ENCODE results near the gene HFM1.

Gene HFM1

GRCh38 chr1:91406773-91407389, 2.2 kb upstream of the HFM1 start:
- no peaks in the 10 kb centered on the region for H3K79me1 ChIP-seq (ENCODE audit: low read depth, low read length)
- no peak overlapping the region for H3K23ac ChIP-seq (ENCODE audit: low read depth, low read length, poor library complexity)
- H2BK120ac ChIP-seq (ENCODE audit: low read depth, low read length) = no peak overlapping the region
- H3K4me1 ChIP-seq (ENCODE audit: control insufficient read depth in 2 of 2, insufficient read depth in 1 of 2, low read depth in 1 of 2, low read length in 2 of 2) = peaks cover 0 to 9% of the 10 kb centered on the region in 2 donors
- no peak overlapping the region for H3K4ac ChIP-seq (ENCODE audit: low read length)
- no peak overlapping the region for H4K91ac ChIP-seq (ENCODE audit: low read depth, low read length, poor library complexity)
- no peak overlapping the region for H2AK5ac ChIP-seq (ENCODE audit: low read depth, low read length)
- H2BK5ac ChIP-seq (ENCODE audit: low read length) = no peak overlapping the region
- H3K27ac ChIP-seq (replicated peaks; ENCODE audit: low read length) = no peak overlapping the region
- WGBS, 2 donors (ENCODE audit: extremely low coverage in 2 of 2, insufficient read length in 2 of 2, insufficient replicate concordance in 1 of 2) = no CpG with 5 or more reads among the region's 7 CpGs
- H3K4me3 ChIP-seq (ENCODE audit: low read length in 2 of 2) = no peak overlapping the region
- no peak overlapping the region for H3K14ac ChIP-seq (ENCODE audit: low read length)
- H2BK15ac ChIP-seq (ENCODE audit: low read length) = no peak overlapping the region
- H2BK12ac ChIP-seq (ENCODE audit: low read length) = no peak overlapping the region
- no peak overlapping the region for H2AFZ ChIP-seq (ENCODE audit: low read length)
- DNase-seq (ENCODE audit: low spot score) = no peak
- no peak overlapping the region for H4K8ac ChIP-seq (ENCODE audit: low read depth, low read length)
- H3K36me3 ChIP-seq (replicated peaks in 1 of 2; ENCODE audit: control insufficient read depth in 2 of 2, insufficient read depth in 2 of 2, low read length in 2 of 2) = no peaks in the 10 kb centered on the region
- no peaks in the 10 kb centered on the region for H3K9me3 ChIP-seq (replicated peaks in 1 of 2; ENCODE audit: control insufficient read depth in 2 of 2, insufficient read depth in 1 of 2, low read depth in 1 of 2, low read length in 2 of 2)
- no peak overlapping the region for H3K18ac ChIP-seq (ENCODE audit: low read length)
- no peak overlapping the region for H3K9ac ChIP-seq (ENCODE audit: low read depth, low read length, poor library complexity)
- H3K4me2 ChIP-seq (ENCODE audit: insufficient read depth, low read length, poor library complexity, severe bottlenecking) = no peak overlapping the region
- H3K27me3 ChIP-seq (ENCODE audit: control insufficient read depth in 3 of 3, insufficient read depth in 3 of 3, low read depth in 1 of 3, low read length in 3 of 3) = peaks cover 0 to 18% (median 0%) of the 10 kb centered on the region in 3 experiments

DNA sequence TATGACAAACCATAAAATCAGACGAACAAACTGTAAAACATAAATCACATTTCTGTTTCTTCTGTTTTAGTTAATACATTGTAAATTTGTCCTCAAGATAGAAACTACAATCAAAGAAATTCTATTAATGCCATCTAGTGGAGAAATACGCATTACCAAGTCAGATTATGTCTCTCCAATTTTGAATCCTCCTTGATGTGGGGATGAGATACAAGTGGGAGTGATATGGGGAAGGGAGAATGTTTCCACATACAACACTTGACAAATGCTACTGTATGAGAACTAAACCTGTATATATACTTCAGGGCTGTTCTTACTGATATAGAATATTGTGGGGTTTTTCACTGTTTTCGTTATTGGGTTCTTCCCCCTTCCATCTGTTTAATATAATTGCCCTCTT, 2.6 kb downstream of the HFM1 start:
- Histone ChIP-seq H3K4me2 (ENCODE audit: insufficient read depth, low read length, poor library complexity, severe bottlenecking) (no peak overlapping the region), H3K4me3 (ENCODE audit: low read length in 2 of 2) (no peak overlapping the region), H3K23ac (ENCODE audit: low read depth, low read length, poor library complexity) (no peak overlapping the region), H3K27me3 (ENCODE audit: control insufficient read depth in 3 of 3, insufficient read depth in 3 of 3, low read depth in 1 of 3, low read length in 3 of 3) (no peaks in the 10 kb centered on the region), H2AK5ac (ENCODE audit: low read depth, low read length) (no peak overlapping the region), H3K79me1 (ENCODE audit: low read depth, low read length) (no peaks in the 10 kb centered on the region), H4K91ac (ENCODE audit: low read depth, low read length, poor library complexity) (no peak overlapping the region), H2AFZ (ENCODE audit: low read length) (no peak overlapping the region), H3K36me3 (replicated peaks in 1 of 2; ENCODE audit: control insufficient read depth in 2 of 2, insufficient read depth in 2 of 2, low read length in 2 of 2) (peaks cover 0 to 3% of the 10 kb centered on the region in 2 donors), H2BK15ac (ENCODE audit: low read length) (no peak overlapping the region), H2BK12ac (ENCODE audit: low read length) (no peak overlapping the region), H3K18ac (ENCODE audit: low read length) (no peak overlapping the region), H4K8ac (ENCODE audit: low read depth, low read length) (no peak overlapping the region), H2BK5ac (ENCODE audit: low read length) (no peak overlapping the region), H3K4ac (ENCODE audit: low read length) (no peak overlapping the region), H2BK120ac (ENCODE audit: low read depth, low read length) (no peak overlapping the region), H3K4me1 (ENCODE audit: control insufficient read depth in 2 of 2, insufficient read depth in 1 of 2, low read depth in 1 of 2, low read length in 2 of 2) (peaks cover 2 to 15% of the 10 kb centered on the region in 2 donors), H3K9ac (ENCODE audit: low read depth, low read length, poor library complexity) (no peak overlapping the region), H3K27ac (replicated peaks; ENCODE audit: low read length) (no peak overlapping the region), H3K9me3 (replicated peaks in 1 of 2; ENCODE audit: control insufficient read depth in 2 of 2, insufficient read depth in 1 of 2, low read depth in 1 of 2, low read length in 2 of 2) (no peaks in the 10 kb centered on the region), H3K14ac (ENCODE audit: low read length) (no peak overlapping the region)
- no peak for DNase-seq (ENCODE audit: low spot score)
- WGBS, 2 donors (ENCODE audit: extremely low coverage in 2 of 2, insufficient read length in 2 of 2, insufficient replicate concordance in 1 of 2) = no CpG with 5 or more reads among the region's 3 CpGs

GRCh38 chr1:91400133-91400725, 4.4 kb downstream of the HFM1 start:
- no peak overlapping the region for H4K8ac ChIP-seq (ENCODE audit: low read depth, low read length)
- WGBS, 2 donors (ENCODE audit: extremely low coverage in 2 of 2, insufficient read length in 2 of 2, insufficient replicate concordance in 1 of 2) = no CpG with 5 or more reads among the region's 6 CpGs
- no peak overlapping the region for H2BK120ac ChIP-seq (ENCODE audit: low read depth, low read length)
- peaks cover 2 to 15% of the 10 kb centered on the region in 2 donors for H3K4me1 ChIP-seq (ENCODE audit: control insufficient read depth in 2 of 2, insufficient read depth in 1 of 2, low read depth in 1 of 2, low read length in 2 of 2)
- no peak overlapping the region for H3K4me2 ChIP-seq (ENCODE audit: insufficient read depth, low read length, poor library complexity, severe bottlenecking)
- H4K91ac ChIP-seq (ENCODE audit: low read depth, low read length, poor library complexity) = no peak overlapping the region
- no peaks in the 10 kb centered on the region for H3K9me3 ChIP-seq (replicated peaks in 1 of 2; ENCODE audit: control insufficient read depth in 2 of 2, insufficient read depth in 1 of 2, low read depth in 1 of 2, low read length in 2 of 2)
- H3K23ac ChIP-seq (ENCODE audit: low read depth, low read length, poor library complexity) = no peak overlapping the region
- H3K79me1 ChIP-seq (ENCODE audit: low read depth, low read length) = no peaks in the 10 kb centered on the region
- H3K36me3 ChIP-seq (replicated peaks in 1 of 2; ENCODE audit: control insufficient read depth in 2 of 2, insufficient read depth in 2 of 2, low read length in 2 of 2) = peaks cover 0 to 3% of the 10 kb centered on the region in 2 donors
- H2AK5ac ChIP-seq (ENCODE audit: low read depth, low read length) = no peak overlapping the region
- H3K18ac ChIP-seq (ENCODE audit: low read length) = no peak overlapping the region
- H3K4ac ChIP-seq (ENCODE audit: low read length) = no peak overlapping the region
- no peak overlapping the region for H3K14ac ChIP-seq (ENCODE audit: low read length)
- DNase-seq (ENCODE audit: low spot score) = no peak
- H2AFZ ChIP-seq (ENCODE audit: low read length) = no peak overlapping the region
- H2BK5ac ChIP-seq (ENCODE audit: low read length) = no peak overlapping the region
- H2BK15ac ChIP-seq (ENCODE audit: low read length) = no peak overlapping the region
- H3K4me3 ChIP-seq (ENCODE audit: low read length in 2 of 2) = no peak overlapping the region
- H3K9ac ChIP-seq (ENCODE audit: low read depth, low read length, poor library complexity) = no peak overlapping the region
- no peak overlapping the region for H2BK12ac ChIP-seq (ENCODE audit: low read length)
- no peaks in the 10 kb centered on the region for H3K27me3 ChIP-seq (ENCODE audit: control insufficient read depth in 3 of 3, insufficient read depth in 3 of 3, low read depth in 1 of 3, low read length in 3 of 3)
- H3K27ac ChIP-seq (replicated peaks; ENCODE audit: low read length) = no peak overlapping the region

DNA sequence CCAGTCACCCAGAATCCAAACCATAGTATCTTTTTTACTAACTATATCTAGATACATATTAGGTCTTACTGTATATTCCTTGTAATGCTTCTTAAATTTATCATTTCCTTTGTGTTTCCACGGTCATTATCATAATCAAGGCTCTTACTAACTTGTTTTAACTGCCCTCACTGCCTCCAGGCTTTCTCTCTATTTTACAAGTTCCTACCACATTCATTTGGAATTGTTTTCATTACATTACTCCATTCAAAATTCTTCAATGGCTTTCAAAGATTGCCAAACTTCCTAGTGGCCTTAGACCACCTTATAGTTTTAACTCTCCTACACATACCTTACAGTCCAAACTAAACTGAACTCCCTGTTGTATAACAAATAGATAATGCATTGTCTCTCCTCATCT, 6.3 kb downstream of the HFM1 start:
- Histone ChIP-seq H2BK120ac (ENCODE audit: low read depth, low read length) (no peak overlapping the region), H2AFZ (ENCODE audit: low read length) (no peak overlapping the region), H3K4me1 (ENCODE audit: control insufficient read depth in 2 of 2, insufficient read depth in 1 of 2, low read depth in 1 of 2, low read length in 2 of 2) (peaks cover 2 to 15% of the 10 kb centered on the region in 2 donors), H3K27me3 (ENCODE audit: control insufficient read depth in 3 of 3, insufficient read depth in 3 of 3, low read depth in 1 of 3, low read length in 3 of 3) (no peaks in the 10 kb centered on the region), H3K14ac (ENCODE audit: low read length) (no peak overlapping the region), H3K4me2 (ENCODE audit: insufficient read depth, low read length, poor library complexity, severe bottlenecking) (no peak overlapping the region), H3K23ac (ENCODE audit: low read depth, low read length, poor library complexity) (no peak overlapping the region), H2BK5ac (ENCODE audit: low read length) (no peak overlapping the region), H3K27ac (replicated peaks; ENCODE audit: low read length) (no peak overlapping the region), H2AK5ac (ENCODE audit: low read depth, low read length) (no peak overlapping the region), H3K9me3 (replicated peaks in 1 of 2; ENCODE audit: control insufficient read depth in 2 of 2, insufficient read depth in 1 of 2, low read depth in 1 of 2, low read length in 2 of 2) (no peaks in the 10 kb centered on the region), H2BK12ac (ENCODE audit: low read length) (no peak overlapping the region), H3K4me3 (ENCODE audit: low read length in 2 of 2) (no peak overlapping the region), H4K91ac (ENCODE audit: low read depth, low read length, poor library complexity) (no peak overlapping the region), H4K8ac (ENCODE audit: low read depth, low read length) (no peak overlapping the region), H3K36me3 (replicated peaks in 1 of 2; ENCODE audit: control insufficient read depth in 2 of 2, insufficient read depth in 2 of 2, low read length in 2 of 2) (peaks cover 0 to 3% of the 10 kb centered on the region in 2 donors), H3K4ac (ENCODE audit: low read length) (no peak overlapping the region), H2BK15ac (ENCODE audit: low read length) (no peak overlapping the region), H3K18ac (ENCODE audit: low read length) (no peak overlapping the region), H3K9ac (ENCODE audit: low read depth, low read length, poor library complexity) (no peak overlapping the region), H3K79me1 (ENCODE audit: low read depth, low read length) (no peaks in the 10 kb centered on the region)
- DNase-seq (ENCODE audit: low spot score) = no peak
- WGBS, 2 donors (ENCODE audit: extremely low coverage in 2 of 2, insufficient read length in 2 of 2, insufficient replicate concordance in 1 of 2) = no CpG with 5 or more reads among the region's 1 CpG
